Epithelial cell of proximal tubule (primary cell): ENCODE results near the gene HHATL. TPM values are rescaled to one million over a fixed set of nuclear protein-coding genes. Genes with fewer than 3 reads are reported as not detected.

ENCODE experiments used
- DNase-seq: peaks from one replicate; pipeline ENCODE4 v3.0.0-alpha.2; 2011; ENCODE audit warnings: low read depth
- H3K4me3 ChIP-seq: 2 replicates; pipeline ENCODE4 v1.5.1; 2011; ENCODE audit warnings: low read depth, mild to moderate bottlenecking, low read length
- CTCF ChIP-seq: conservative IDR thresholded peaks from 2 replicates; pipeline ENCODE4 v1.5.1; 2012; ENCODE audit warnings: low read depth, mild to moderate bottlenecking, low read length
- total RNA-seq: library from RNA; depleted of rRNA; stranded (reverse); fragments of >200 nt; gene quantifications from 2 replicates; pipeline ENCODE4 v1.2.3, GENCODE V29; 2015

The HHATL gene
- total RNA-seq, 1 donor from 2014 or later: not detected

DNA sequence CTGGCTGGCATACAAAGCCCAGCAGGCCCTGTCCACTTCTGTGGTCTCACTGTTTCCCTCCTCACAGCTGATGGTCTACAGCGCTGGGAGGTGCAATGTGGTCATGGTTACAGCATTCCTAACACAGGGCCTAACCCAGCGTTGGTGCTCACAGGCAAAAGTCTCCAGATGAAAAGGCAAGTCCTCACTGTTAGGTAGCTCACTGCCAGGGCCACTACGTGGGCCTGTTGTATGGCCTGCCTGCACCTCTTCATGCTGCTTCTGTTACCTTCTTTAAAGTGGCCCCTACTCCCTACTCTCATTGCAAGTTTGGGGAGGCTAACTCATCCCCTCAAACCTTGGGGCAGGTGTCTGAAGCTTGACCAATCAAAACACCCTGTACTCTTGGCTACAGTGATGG is 39.2 kb upstream of the HHATL start:
- no peak for TF ChIP-seq CTCF
- no peak overlapping the region for H3K4me3 ChIP-seq
- no peak for DNase-seq

DNA sequence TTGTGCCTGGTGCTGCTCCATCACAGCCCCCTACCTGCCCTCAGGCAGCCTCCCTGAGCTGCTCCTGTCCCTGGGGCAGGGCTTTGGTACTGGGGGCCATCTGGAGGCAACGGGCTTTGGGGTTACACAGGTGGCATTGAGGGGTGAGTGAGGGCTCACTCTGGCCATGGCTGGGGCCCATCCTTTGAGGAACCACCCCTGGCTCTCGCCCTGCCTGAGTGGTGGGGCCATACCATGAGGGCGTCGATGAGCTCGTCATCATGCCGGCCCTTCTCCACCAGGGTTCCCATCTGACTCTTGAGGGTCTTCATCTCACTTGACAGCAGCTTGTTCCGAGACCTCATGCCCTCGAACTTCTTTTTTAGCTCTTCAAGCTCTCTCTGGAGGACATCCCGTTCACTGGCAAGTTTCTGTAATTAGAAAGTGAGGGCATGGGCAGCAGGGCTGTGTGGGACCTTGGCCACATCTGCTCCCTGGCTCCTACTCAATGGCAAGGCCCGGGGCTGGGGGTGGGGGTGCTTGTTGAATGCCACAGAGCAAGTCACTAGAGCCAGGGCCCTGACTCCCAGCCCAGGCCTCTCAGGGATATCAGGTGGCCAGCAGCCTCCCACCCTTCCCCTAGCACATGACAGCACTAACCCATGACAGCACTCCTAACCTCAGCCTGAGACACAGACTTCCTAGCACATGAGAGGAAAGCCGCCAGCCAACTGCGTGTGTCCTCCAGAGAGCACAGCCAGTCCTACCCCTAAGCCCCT is 37.0 kb upstream of the HHATL start:
- H3K4me3 ChIP-seq: no peak overlapping the region
- no peak for TF ChIP-seq CTCF
- DNase-seq: no peak

DNA sequence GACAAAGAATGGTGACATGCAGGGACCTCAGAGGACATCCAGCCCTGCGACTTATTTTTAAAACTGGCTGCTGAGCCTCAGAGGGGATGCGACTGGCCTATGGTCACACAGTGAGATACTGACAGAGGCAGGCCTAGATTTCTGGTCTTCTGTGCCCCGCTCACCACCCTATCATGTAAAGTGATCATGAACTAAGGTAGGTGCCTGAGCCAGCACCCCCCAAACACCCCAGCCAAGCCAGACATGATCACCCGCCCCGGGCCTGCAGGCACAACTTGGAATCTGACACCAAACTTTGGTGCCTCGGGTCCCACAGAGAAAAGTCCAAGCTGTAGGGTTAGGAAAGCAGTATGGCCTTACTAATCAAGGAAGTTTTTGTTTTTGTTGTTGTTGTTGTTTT is 33.9 kb upstream of the HHATL start:
- DNase-seq: no peak
- H3K4me3 ChIP-seq: no peak overlapping the region
- no peak for TF ChIP-seq CTCF

DNA sequence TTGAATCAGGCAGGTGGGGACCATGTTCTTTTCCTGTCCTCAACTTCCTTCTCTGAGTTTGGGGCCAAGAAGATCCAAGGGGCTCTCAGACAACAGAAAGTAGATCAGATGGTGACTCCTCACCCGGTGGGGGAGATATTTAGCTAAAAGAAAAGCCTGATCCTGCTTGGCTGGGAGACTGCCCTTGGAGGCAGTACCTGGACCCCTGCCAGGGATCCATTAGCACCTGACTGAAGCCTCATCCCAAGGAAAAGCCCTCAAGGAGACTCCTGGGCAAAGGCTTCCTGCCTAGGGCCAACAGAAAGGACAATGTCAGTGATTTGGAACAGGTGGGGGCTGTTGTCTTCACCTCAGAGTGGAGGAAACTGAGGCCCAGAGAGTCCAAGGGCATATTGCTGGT is 33.5 kb upstream of the HHATL start:
- no peak for DNase-seq
- H3K4me3 ChIP-seq: no peak overlapping the region
- no peak for TF ChIP-seq CTCF

GRCh38 chr3:42735615-42736014 is 33.0 kb upstream of the HHATL start:
- no peak for DNase-seq
- no peak for TF ChIP-seq CTCF
- H3K4me3 ChIP-seq: no peak overlapping the region

DNA sequence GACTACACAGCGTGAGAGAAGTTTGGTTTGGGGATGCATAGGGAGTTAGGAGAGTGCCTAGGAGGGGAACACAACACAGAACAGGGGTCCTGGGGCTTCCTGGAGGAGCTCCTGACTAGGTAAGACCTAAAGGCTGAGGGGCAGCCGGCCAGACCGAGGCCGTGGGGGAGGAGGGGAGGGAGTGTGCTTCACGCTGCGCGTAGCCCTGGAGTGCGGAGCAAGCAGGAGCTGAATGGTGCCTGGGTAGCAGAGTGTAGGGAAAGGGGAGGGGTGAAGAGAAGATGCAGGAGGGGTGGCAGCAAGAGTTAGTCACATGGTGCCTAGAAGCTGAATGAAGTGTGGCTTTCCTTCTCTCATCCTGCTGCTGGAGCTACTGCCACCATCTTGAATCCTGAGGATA is 32.4 kb upstream of the HHATL start:
- no peak overlapping the region for H3K4me3 ChIP-seq
- no peak for DNase-seq
- TF ChIP-seq CTCF: no peak

DNA sequence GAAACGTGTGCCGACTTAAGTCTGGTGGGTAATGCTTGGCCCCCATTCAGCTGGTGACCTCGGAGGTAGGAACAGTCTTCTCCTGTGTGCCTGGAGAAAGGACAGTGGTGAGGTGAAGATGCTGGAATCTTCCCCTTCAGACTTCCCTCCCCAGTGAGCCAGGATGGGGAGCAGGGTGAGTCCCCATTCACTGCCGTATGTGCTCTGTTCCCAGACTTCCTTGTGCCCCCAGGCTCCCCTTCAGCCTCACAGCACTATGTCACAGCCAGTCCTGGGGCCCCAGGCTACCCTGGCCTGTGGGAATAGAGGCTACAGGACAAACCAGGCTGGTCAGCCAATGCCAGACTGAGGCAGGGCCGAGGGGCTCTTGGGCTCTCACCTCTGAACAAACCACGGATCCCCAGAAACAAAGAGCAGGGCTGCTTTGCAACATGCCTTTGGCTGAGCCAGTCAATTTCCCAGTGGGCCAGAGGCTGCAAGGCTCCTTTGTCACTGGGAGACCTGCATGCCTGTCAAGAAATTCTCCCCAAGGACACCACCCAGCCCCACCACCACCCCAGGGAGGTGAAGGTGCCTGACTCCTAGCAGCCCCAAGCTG is 31.8 kb upstream of the HHATL start:
- no peak overlapping the region for H3K4me3 ChIP-seq
- no peak for TF ChIP-seq CTCF
- DNase-seq: no peak
